SH-SY5Y (cell line): ENCODE results near the gene FNDC11.

Experiments used
- GATA2 ChIP-seq: IDR thresholded peaks from 2 replicates; pipeline ENCODE4 v1.6.1; 2011; ENCODE audit warnings: mild to moderate bottlenecking, low read depth, low read length
- GATA3 ChIP-seq: IDR thresholded peaks from 2 replicates; pipeline ENCODE4 v1.6.1; 2011; ENCODE audit warnings: low read depth, mild to moderate bottlenecking, low read length, moderate library complexity

DNA sequence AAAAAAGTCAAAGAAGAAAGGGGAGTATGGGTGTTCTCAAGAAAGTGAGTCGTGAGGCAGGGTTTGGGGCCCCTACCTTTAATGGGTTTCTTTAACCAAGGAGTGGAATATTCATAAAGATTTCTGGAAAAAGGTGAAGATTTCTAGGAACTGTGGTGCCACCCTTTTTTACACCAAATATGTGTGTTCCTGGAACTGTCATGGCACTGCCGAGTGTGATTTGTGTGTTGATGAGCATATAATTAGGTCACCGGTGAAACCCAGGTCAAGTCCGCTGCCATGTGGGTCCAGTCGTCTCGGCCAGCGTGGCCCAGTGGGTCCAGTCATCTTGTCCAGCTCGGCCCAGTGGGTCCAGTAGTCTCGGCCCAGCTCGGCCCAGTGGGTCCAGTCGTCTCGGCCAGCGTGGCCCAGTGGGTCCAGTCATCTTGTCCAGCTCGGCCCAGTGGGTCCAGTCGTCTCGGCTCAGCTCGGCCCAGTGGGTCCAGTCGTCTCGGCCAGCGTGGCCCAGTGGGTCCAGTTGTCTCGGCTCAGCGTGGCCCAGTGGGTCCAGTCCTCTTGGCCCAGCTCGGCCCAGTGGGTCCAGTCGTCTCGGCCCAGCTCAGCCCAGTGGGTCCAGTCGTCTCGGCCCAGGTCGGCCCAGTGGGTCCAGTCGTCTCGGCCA is 46.7 kb upstream of the FNDC11 start:
- TF ChIP-seq GATA2 (no peak), GATA3 (no peak)
